ENCODE results near the gene ZFP2. TPM values are rescaled to one million over a fixed set of nuclear protein-coding genes. Genes with fewer than 3 reads are reported as not detected.
A peak's percentile ranks its signal among the peaks of the same experiment; 100 is the strongest.

Gene ZFP2
- total and polyA plus RNA-seq, 12 donors = 0.18 to 5.6 (median 1.1) TPM

GRCh38 chr5:178940569-178941360 is 45.1 kb downstream of the ZFP2 start, which contains the start of gene ZNF454:
ZNF454 (plus strand) TSS chr5:178941198; CDS start chr5:178942792, 1,594 bp downstream.
- TF ChIP-seq CTCF (IDR thresholded peaks at IDR 0.05) (no peak), POLR2A (IDR thresholded peaks at IDR 0.05) (peak in 1 of 2 donors; percentile 16)
- Histone ChIP-seq H3K27me3 (no peaks in the 10 kb centered on the region), H3K9me3 (replicated peaks in 1 of 3) (peaks cover 0 to 44% (median 0%) of the 10 kb centered on the region in 3 donors), H3K4me1 (replicated peaks in 1 of 2) (no peaks in the 10 kb centered on the region), H3K36me3 (replicated peaks in 1 of 2) (no peaks in the 10 kb centered on the region), H3K4me3 (peak within 1 kb of the TSS in 1 of 4 donors; percentile 57), H3K27ac (peak within 1 kb of the TSS in 2 of 5 donors; percentile 56 to 76)
- peak; percentile 71 to 94 (median 79) for DNase-seq
- intact Hi-C loops (cut with DNase I) = loop anchor here in 1 of 2 donors (10.0 kb wide), 1 partner anchor 134 kb away; no protein-coding TSS in a partner anchor
- 1 to 5% (median 3%) methylated on average over 25 to 69 of the region's 69 CpGs for WGBS, 4 donors

- H3K4me3 ChIP-seq = peak overlapping the region in 1 of 4 donors; percentile 57
- TF ChIP-seq CTCF (IDR thresholded peaks at IDR 0.05) (no peak), POLR2A (IDR thresholded peaks at IDR 0.05) (no peak)
- H3K9me3 ChIP-seq (replicated peaks in 1 of 3) = peaks cover 0 to 38% (median 0%) of the 10 kb centered on the region in 3 donors
- 2 to 7% (median 4%) methylated on average over 8 to 23 of the region's 23 CpGs for WGBS, 4 donors
- H3K36me3 ChIP-seq (replicated peaks in 1 of 2) = no peaks in the 10 kb centered on the region
- no peaks in the 10 kb centered on the region for H3K4me1 ChIP-seq (replicated peaks in 1 of 2)
- peak in 2 of 7 donors; percentile 2 to 13 for DNase-seq
- H3K27ac ChIP-seq = peak overlapping the region in 1 of 5 donors; percentile 51
- H3K27me3 ChIP-seq = no peaks in the 10 kb centered on the region
- intact Hi-C loops (cut with DNase I) = loop anchor here in 1 of 2 donors (10.0 kb wide), 1 partner anchor 133 kb away; no protein-coding TSS in a partner anchor
These were observed 45.6 kb downstream of the ZFP2 start for GRCh38 chr5:178941361-178941760.

- Histone ChIP-seq H3K36me3 (replicated peaks in 1 of 2) (no peaks in the 10 kb centered on the region), H3K4me3 (no peak overlapping the region), H3K9me3 (replicated peaks in 1 of 3) (peaks cover 0 to 74% (median 13%) of the 10 kb centered on the region in 3 donors), H3K27me3 (no peaks in the 10 kb centered on the region), H3K4me1 (replicated peaks in 1 of 2) (no peaks in the 10 kb centered on the region), H3K27ac (no peak overlapping the region)
- no peak for DNase-seq
- no peak for TF ChIP-seq POLR2A (IDR thresholded peaks at IDR 0.05)
- TF ChIP-seq CTCF (IDR thresholded peaks at IDR 0.05) = no peak
- intact Hi-C loops (cut with DNase I) = no loop called here
- 94 to 99% (median 96%) methylated on average over 5 of the region's 5 CpGs for WGBS, 4 donors
These were observed 69.8 kb downstream of the ZFP2 start for GRCh38 chr5:178965465-178966055.

GRCh38 chr5:178981381-178981780 is 85.7 kb downstream of the ZFP2 start:
- no peak for TF ChIP-seq POLR2A (IDR thresholded peaks at IDR 0.05)
- TF ChIP-seq CTCF (IDR thresholded peaks at IDR 0.05) = no peak
- Histone ChIP-seq H3K36me3 (replicated peaks in 1 of 2) (no peaks in the 10 kb centered on the region), H3K9me3 (replicated peaks in 1 of 3) (no peaks in the 10 kb centered on the region), H3K27ac (no peak overlapping the region), H3K4me1 (replicated peaks in 1 of 2) (no peaks in the 10 kb centered on the region), H3K27me3 (no peaks in the 10 kb centered on the region), H3K4me3 (no peak overlapping the region)
- WGBS, 4 donors = 83 to 96% (median 93%) methylated on average over 7 to 15 of the region's 15 CpGs
- intact Hi-C loops (cut with DNase I) = no loop called here
- no peak for DNase-seq

Measured in adrenal gland (tissue), 12 donors.